Lower leg skin (tissue), 3 donors: ENCODE measurements around the gene MCHR1.

ENCODE experiments used
- POLR2A ChIP-seq, 2 donors: fragments of 450-650 bp; IDR thresholded peaks; one replicate each; pipeline ENCODE4 v1.6.1; 2016 to 2017; ENCODE audit warnings: antibody characterized with exemption in 2 of 2, mild to moderate bottlenecking in 1 of 2, moderate library complexity in 1 of 2
- TF ChIP-seq, protein P1 (sequence below), 3 donors: fragments of 450-650 bp; IDR thresholded peaks; one replicate each; pipeline ENCODE4 v1.5.1; 2016; ENCODE audit warnings: antibody characterized with exemption in 3 of 3, mild to moderate bottlenecking in 3 of 3, moderate library complexity in 2 of 3

DNA sequence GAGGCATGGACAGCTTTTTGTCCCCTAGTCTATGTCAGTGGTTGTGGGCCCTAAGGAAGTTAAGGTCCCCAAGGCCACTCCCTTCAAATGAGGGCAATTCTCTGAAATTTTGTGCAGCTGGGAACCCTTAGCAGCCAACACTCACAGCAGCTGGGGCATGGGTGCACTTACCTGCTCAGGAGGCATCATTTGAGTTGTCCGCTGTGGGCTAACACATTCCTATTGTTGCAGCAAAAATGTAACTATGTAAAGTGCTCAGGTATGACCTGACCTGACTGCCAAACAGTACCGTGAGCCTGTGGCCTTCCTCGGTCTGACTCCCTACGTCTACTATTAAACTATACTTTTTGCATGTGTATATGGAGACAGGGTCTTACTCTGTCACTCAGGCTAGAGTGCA is 37.0 kb upstream of the MCHR1 start:
- TF ChIP-seq, protein P1, sequence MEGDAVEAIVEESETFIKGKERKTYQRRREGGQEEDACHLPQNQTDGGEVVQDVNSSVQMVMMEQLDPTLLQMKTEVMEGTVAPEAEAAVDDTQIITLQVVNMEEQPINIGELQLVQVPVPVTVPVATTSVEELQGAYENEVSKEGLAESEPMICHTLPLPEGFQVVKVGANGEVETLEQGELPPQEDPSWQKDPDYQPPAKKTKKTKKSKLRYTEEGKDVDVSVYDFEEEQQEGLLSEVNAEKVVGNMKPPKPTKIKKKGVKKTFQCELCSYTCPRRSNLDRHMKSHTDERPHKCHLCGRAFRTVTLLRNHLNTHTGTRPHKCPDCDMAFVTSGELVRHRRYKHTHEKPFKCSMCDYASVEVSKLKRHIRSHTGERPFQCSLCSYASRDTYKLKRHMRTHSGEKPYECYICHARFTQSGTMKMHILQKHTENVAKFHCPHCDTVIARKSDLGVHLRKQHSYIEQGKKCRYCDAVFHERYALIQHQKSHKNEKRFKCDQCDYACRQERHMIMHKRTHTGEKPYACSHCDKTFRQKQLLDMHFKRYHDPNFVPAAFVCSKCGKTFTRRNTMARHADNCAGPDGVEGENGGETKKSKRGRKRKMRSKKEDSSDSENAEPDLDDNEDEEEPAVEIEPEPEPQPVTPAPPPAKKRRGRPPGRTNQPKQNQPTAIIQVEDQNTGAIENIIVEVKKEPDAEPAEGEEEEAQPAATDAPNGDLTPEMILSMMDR (IDR thresholded peaks at IDR 0.05): no peak
- no peak for TF ChIP-seq POLR2A (IDR thresholded peaks at IDR 0.05)
